GM12878 (cell line): ENCODE results near the gene GIMAP6. TPM values are rescaled to one million over a fixed set of nuclear protein-coding genes. Genes with fewer than 3 reads are reported as not detected.

Source experiments
- ATAC-seq: fragments of 200-7000 bp; cut with Tn5 transposase; 3 replicates; pipeline ENCODE4 v1.9.1; 2020; ENCODE audit warnings: mild to moderate bottlenecking, moderate library complexity
- BruUV-seq: library from RNA; stranded (reverse); fragments of 400-500 nt; replicated peaks from 2 replicates; lab custom pipeline; 2021; lab: Mats Ljungman, UMichigan
- CTCF ChIA-PET: fragments of 300-600 bp; sonication (Branson Sonifier 250); formaldehyde crosslinking; extraction: SDS; loops from one replicate; lab custom pipeline; 2021; ENCODE audit warnings: inconsistent platforms; lab: Yijun Ruan, JAX
- POLR2A ChIA-PET: fragments of 350-600 bp; formaldehyde crosslinking; extraction: SDS; loops from one replicate; lab custom pipeline; 2021; ENCODE audit warnings: inconsistent platforms; lab: Charles Lee
- RAD21 ChIA-PET: fragments of 300-600 bp; sonication (Branson Sonifier 250); formaldehyde crosslinking; loops from one replicate; lab custom pipeline; 2023; ENCODE audit warnings: antibody characterized with exemption; ENCODE audit not compliant: unreplicated experiment; lab: Charles Lee
- SMC1A ChIA-PET: fragments of 300-600 bp; sonication (Branson Sonifier 250); formaldehyde crosslinking; loops from one replicate; lab custom pipeline; 2023; ENCODE audit not compliant: unreplicated experiment, uncharacterized antibody; lab: Charles Lee
- DNase-seq: peaks from one replicate; pipeline ENCODE4 v3.0.0-alpha.2; 2011; ENCODE audit warnings: low read depth, low spot score
- FAIRE-seq: peaks from 3 replicates; lab custom pipeline; 2011; peaks lifted over from hg19 to GRCh38; lab: Jason Lieb, UNC
- H2AFZ ChIP-seq: 2 replicates; pipeline ENCODE4 v1.6.0; 2011; ENCODE audit warnings: low read depth, low read length, control low read depth; ENCODE audit not compliant: control insufficient read depth
- H3K27ac ChIP-seq: 2 replicates; pipeline ENCODE4 v1.5.1; 2011; ENCODE audit warnings: control low read depth; ENCODE audit not compliant: control insufficient read depth, insufficient read depth
- H3K27me3 ChIP-seq, 2 experiments: replicated peaks in 1 of 2; 2 replicates each; pipeline versions ENCODE4 v1.6.0 to v1.6.1; 2011; ENCODE audit warnings: low read length in 1 of 2; ENCODE audit not compliant: control insufficient read depth in 2 of 2, insufficient read depth in 2 of 2
- H3K36me3 ChIP-seq, 2 experiments: 2 replicates each; pipeline ENCODE4 v1.5.1; 2011; ENCODE audit warnings: low read length in 1 of 2; ENCODE audit not compliant: control insufficient read depth in 2 of 2, insufficient read depth in 2 of 2
- H3K4me1 ChIP-seq: 2 replicates; pipeline ENCODE4 v1.6.1; 2011; ENCODE audit warnings: mild to moderate bottlenecking, low read length, moderate library complexity, mixed read lengths; ENCODE audit not compliant: control insufficient read depth, insufficient read depth
- H3K4me2 ChIP-seq: 2 replicates; pipeline ENCODE4 v1.6.0; 2011; ENCODE audit warnings: control low read depth; ENCODE audit not compliant: control insufficient read depth, insufficient read depth
- H3K4me3 ChIP-seq: fragments of 200-600 bp; sonication (generic); 2 replicates; pipeline ENCODE4 v1.5.1; 2016
- H3K79me2 ChIP-seq: 2 replicates; pipeline ENCODE4 v1.6.0; 2011; ENCODE audit warnings: low read length; ENCODE audit not compliant: control insufficient read depth, insufficient read depth
- H3K9ac ChIP-seq: 2 replicates; pipeline ENCODE4 v1.8.0; 2011; ENCODE audit warnings: low read length, control low read depth, mixed read lengths; ENCODE audit not compliant: control insufficient read depth, insufficient read depth
- H3K9me3 ChIP-seq: replicated peaks from 3 replicates; pipeline ENCODE4 v1.5.1; 2011; ENCODE audit warnings: mild to moderate bottlenecking, low read length; ENCODE audit not compliant: control insufficient read depth, insufficient read depth
- H4K20me1 ChIP-seq: 2 replicates; pipeline ENCODE4 v1.6.0; 2011; ENCODE audit not compliant: control insufficient read depth, insufficient read depth
- ASH2L ChIP-seq: fragments of 300-600, 200-600 bp; sonication (generic); IDR thresholded peaks from 2 replicates; pipeline ENCODE4 v1.6.1; 2017; ENCODE audit warnings: low read depth, mild to moderate bottlenecking, borderline replicate concordance
- EED ChIP-seq: sonication (generic); IDR thresholded peaks from 2 replicates; pipeline ENCODE4 v1.6.1; 2016; ENCODE audit warnings: antibody characterized with exemption, low read depth
- IKZF1 ChIP-seq: fragments of 450-650 bp; conservative IDR thresholded peaks from 2 replicates; pipeline ENCODE4 v1.6.1; 2017; ENCODE audit warnings: antibody characterized with exemption, mild to moderate bottlenecking
- NR2C2 ChIP-seq: IDR thresholded peaks from 2 replicates; pipeline ENCODE4 v1.6.1; 2011; ENCODE audit warnings: borderline replicate concordance, low read depth; ENCODE audit not compliant: control insufficient read depth, insufficient read length
- RFX5 ChIP-seq: IDR thresholded peaks from 2 replicates; pipeline ENCODE4 v1.6.1; 2011; ENCODE audit warnings: low read depth, low read length, improper control_type of control experiment
- SREBF1 ChIP-seq: IDR thresholded peaks from 2 replicates; pipeline ENCODE4 v1.6.1; 2012; ENCODE audit warnings: mild to moderate bottlenecking, low read length
- SRF ChIP-seq, 2 experiments: IDR thresholded peaks; 2 replicates each; pipeline ENCODE4 v1.6.1; 2011; ENCODE audit warnings: low read depth in 2 of 2, low read length in 2 of 2, mild to moderate bottlenecking in 1 of 2, moderate library complexity in 1 of 2
- TCF7 ChIP-seq: IDR thresholded peaks from 2 replicates; pipeline ENCODE4 v1.6.1; 2014; ENCODE audit warnings: antibody characterized with exemption, borderline replicate concordance
- ZNF24 ChIP-seq: fragments of 450-650 bp; IDR thresholded peaks from 2 replicates; pipeline ENCODE4 v1.6.1; 2017; ENCODE audit warnings: antibody characterized with exemption, mild to moderate bottlenecking
- ZSCAN29 ChIP-seq: fragments of 450-650 bp; IDR thresholded peaks from 2 replicates; pipeline ENCODE4 v1.6.1; 2017; ENCODE audit warnings: mild to moderate bottlenecking, moderate library complexity
- WGBS: methylation state at CpG from one replicate; pipeline ENCODE4 v1.1.6; 2016; ENCODE audit warnings: low lambda C conversion rate; ENCODE audit not compliant: insufficient replicate concordance, insufficient coverage; ENCODE audit errors: missing lambda C conversion rate; 5-methylcytosine and 5-hydroxymethylcytosine counted together
- in situ Hi-C: fragments of 300-500 bp; cut with MboI; formaldehyde crosslinking; loops from 9 replicates; pipeline ENCODE4 v1.14.3; 2018; ENCODE audit warnings: mixed read lengths
- intact Hi-C: fragments of 100-400 bp; cut with micrococcal nuclease; formaldehyde crosslinking; loops from one replicate; pipeline ENCODE4 v1.14.2; 2022; ENCODE audit not compliant: unreplicated experiment
- polyA plus RNA-seq, 11 experiments: library from polyadenylated mRNA; depleted of rRNA in 4 of 11; unstranded in 6 of 11; stranded (reverse) in 5 of 11; fragments of >200 nt; fragmentation: Nextera tagmentation in 4 of 11; fragmentation: Illumina TruSeq in 1 of 11; extraction: Ambion mirVana in 4 of 11; extraction: Trizol in 1 of 11; gene quantifications; 1 replicate in 1 of 11; 2 replicates in 10 of 11; pipeline versions ENCODE4 v1.2.1 to v1.2.3, GENCODE V29; 2011 to 2016; ENCODE audit warnings: inconsistent platforms in 2 of 11, missing spikeins in 2 of 11, low read depth in 1 of 11
- total RNA-seq, 4 experiments: library from RNA; depleted of rRNA in 3 of 4; stranded (reverse); fragments of >200 nt in 3 of 4; fragmentation: Illumina TruSeq in 1 of 4; extraction: Trizol in 1 of 4; gene quantifications; 2 replicates each; pipeline versions ENCODE4 v1.2.1 to v1.2.3, GENCODE V29; 2013 to 2021
- TF ChIP-seq, protein P1 (sequence below): fragments of 450-650 bp; formaldehyde crosslinking; IDR thresholded peaks from 2 replicates; pipeline ENCODE4 v1.5.0; 2022; ENCODE audit warnings: mild to moderate bottlenecking, missing genetic modification characterization
- TF ChIP-seq, protein P2 (sequence below): fragments of 450-650 bp; IDR thresholded peaks from 2 replicates; pipeline ENCODE4 v1.6.1; 2014; ENCODE audit warnings: mild to moderate bottlenecking
- TF ChIP-seq, protein P3 (sequence below): fragments of 450-650 bp; IDR thresholded peaks from 2 replicates; pipeline ENCODE4 v1.6.1; 2017; ENCODE audit warnings: antibody characterized with exemption, mild to moderate bottlenecking, moderate library complexity
- TF ChIP-seq, protein P4 (sequence below): fragments of 450-650 bp; IDR thresholded peaks from 2 replicates; pipeline ENCODE4 v1.6.1; 2016; ENCODE audit warnings: mild to moderate bottlenecking
- TF ChIP-seq, protein P5 (sequence below): fragments of 450-650 bp; IDR thresholded peaks from 2 replicates; pipeline ENCODE4 v1.6.1; 2017; ENCODE audit warnings: borderline replicate concordance

Gene GIMAP6
- total and polyA plus RNA-seq, 10 of the 15 experiments (the other 5 are each of a cell fraction or from before 2014, with no cell fraction given), result 6.2 to 49.2 (median 35.4) TPM

DNA sequence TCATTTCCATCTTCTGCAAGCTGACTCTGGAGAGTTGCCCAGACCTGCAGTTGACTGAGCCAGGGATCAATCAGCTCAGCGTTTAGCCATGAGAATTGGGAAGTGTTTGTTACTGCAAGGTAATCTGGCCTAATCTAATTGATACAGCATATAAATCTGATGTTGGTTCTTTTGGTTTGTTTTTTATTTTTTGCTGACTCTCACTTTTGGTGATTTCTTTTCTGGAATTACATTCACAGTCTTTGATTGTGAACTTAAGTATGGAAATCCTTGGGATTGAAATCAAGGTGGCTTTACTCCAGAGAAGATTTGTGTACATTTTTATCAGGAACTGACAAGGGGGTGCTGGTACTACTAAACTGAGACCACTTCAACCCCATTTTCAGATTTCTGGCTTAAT lies 1.7 kb upstream of the GIMAP6 start:
- CTCF ChIA-PET, result interaction anchor here (0.6 kb wide), 1 partner anchor 64 kb away, joined by 3 read pairs; no protein-coding TSS in a partner anchor
- POLR2A ChIA-PET, result interaction anchor here (0.7 kb wide), 1 partner anchor 51 kb away, joined by 3 read pairs; the partner anchor contains the start of gene GIMAP2
- peaks cover 41% of the 10 kb centered on the region for H3K79me2 ChIP-seq
- no peak overlapping the region for H2AFZ ChIP-seq
- no peak overlapping the region; the same call in 1 of the 2 replicates for H3K27ac ChIP-seq
- SMC1A ChIA-PET, result interaction anchor here (0.9 to 1.6 kb wide), 2 partner anchors 34 to 36 kb away, joined by 3 read pairs; no protein-coding TSS in a partner anchor
- RAD21 ChIA-PET, result no interaction called here
- H3K4me2 ChIP-seq, result no peak overlapping the region
- no peak for ATAC-seq
- H3K9ac ChIP-seq, result no peak overlapping the region
- WGBS, result 100% methylated on average over 1 of the region's 1 CpG
- FAIRE-seq, result no peak
- no TSS peak for BruUV-seq
- intact Hi-C loops, result loop anchor here (5.0 kb wide), 2 partner anchors 103 to 118 kb away; partner anchors contain the start of gene GIMAP5
- no peaks in the 10 kb centered on the region for H3K27me3 ChIP-seq
- peaks cover 0 to 7% of the 10 kb centered on the region in 2 experiments; a peak in 2 of 4 replicates for H3K36me3 ChIP-seq
- DNase-seq, result no peak
- in situ Hi-C loops, result no loop called here
- peaks cover 5% of the 10 kb centered on the region for H3K4me1 ChIP-seq
- peaks cover 6% of the 10 kb centered on the region; the same call in 2 of the 3 replicates for H3K9me3 ChIP-seq
- no peaks in the 10 kb centered on the region for H4K20me1 ChIP-seq
- H3K4me3 ChIP-seq, result no peak overlapping the region
- no peak for TF ChIP-seq ZSCAN29
- TF ChIP-seq, protein P1, sequence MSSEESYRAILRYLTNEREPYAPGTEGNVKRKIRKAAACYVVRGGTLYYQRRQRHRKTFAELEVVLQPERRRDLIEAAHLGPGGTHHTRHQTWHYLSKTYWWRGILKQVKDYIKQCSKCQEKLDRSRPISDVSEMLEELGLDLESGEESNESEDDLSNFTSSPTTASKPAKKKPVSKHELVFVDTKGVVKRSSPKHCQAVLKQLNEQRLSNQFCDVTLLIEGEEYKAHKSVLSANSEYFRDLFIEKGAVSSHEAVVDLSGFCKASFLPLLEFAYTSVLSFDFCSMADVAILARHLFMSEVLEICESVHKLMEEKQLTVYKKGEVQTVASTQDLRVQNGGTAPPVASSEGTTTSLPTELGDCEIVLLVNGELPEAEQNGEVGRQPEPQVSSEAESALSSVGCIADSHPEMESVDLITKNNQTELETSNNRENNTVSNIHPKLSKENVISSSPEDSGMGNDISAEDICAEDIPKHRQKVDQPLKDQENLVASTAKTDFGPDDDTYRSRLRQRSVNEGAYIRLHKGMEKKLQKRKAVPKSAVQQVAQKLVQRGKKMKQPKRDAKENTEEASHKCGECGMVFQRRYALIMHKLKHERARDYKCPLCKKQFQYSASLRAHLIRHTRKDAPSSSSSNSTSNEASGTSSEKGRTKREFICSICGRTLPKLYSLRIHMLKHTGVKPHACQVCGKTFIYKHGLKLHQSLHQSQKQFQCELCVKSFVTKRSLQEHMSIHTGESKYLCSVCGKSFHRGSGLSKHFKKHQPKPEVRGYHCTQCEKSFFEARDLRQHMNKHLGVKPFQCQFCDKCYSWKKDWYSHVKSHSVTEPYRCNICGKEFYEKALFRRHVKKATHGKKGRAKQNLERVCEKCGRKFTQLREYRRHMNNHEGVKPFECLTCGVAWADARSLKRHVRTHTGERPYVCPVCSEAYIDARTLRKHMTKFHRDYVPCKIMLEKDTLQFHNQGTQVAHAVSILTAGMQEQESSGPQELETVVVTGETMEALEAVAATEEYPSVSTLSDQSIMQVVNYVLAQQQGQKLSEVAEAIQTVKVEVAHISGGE (CRISPR knock-in tag), result no peak
- TF ChIP-seq, protein P2, sequence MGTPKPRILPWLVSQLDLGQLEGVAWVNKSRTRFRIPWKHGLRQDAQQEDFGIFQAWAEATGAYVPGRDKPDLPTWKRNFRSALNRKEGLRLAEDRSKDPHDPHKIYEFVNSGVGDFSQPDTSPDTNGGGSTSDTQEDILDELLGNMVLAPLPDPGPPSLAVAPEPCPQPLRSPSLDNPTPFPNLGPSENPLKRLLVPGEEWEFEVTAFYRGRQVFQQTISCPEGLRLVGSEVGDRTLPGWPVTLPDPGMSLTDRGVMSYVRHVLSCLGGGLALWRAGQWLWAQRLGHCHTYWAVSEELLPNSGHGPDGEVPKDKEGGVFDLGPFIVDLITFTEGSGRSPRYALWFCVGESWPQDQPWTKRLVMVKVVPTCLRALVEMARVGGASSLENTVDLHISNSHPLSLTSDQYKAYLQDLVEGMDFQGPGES, result no peak
- TF ChIP-seq, protein P3, sequence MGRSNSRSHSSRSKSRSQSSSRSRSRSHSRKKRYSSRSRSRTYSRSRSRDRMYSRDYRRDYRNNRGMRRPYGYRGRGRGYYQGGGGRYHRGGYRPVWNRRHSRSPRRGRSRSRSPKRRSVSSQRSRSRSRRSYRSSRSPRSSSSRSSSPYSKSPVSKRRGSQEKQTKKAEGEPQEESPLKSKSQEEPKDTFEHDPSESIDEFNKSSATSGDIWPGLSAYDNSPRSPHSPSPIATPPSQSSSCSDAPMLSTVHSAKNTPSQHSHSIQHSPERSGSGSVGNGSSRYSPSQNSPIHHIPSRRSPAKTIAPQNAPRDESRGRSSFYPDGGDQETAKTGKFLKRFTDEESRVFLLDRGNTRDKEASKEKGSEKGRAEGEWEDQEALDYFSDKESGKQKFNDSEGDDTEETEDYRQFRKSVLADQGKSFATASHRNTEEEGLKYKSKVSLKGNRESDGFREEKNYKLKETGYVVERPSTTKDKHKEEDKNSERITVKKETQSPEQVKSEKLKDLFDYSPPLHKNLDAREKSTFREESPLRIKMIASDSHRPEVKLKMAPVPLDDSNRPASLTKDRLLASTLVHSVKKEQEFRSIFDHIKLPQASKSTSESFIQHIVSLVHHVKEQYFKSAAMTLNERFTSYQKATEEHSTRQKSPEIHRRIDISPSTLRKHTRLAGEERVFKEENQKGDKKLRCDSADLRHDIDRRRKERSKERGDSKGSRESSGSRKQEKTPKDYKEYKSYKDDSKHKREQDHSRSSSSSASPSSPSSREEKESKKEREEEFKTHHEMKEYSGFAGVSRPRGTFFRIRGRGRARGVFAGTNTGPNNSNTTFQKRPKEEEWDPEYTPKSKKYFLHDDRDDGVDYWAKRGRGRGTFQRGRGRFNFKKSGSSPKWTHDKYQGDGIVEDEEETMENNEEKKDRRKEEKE, result no peak
- no peak for TF ChIP-seq TCF7
- no peak for TF ChIP-seq IKZF1
- no peak for TF ChIP-seq NR2C2
- TF ChIP-seq, protein P4, sequence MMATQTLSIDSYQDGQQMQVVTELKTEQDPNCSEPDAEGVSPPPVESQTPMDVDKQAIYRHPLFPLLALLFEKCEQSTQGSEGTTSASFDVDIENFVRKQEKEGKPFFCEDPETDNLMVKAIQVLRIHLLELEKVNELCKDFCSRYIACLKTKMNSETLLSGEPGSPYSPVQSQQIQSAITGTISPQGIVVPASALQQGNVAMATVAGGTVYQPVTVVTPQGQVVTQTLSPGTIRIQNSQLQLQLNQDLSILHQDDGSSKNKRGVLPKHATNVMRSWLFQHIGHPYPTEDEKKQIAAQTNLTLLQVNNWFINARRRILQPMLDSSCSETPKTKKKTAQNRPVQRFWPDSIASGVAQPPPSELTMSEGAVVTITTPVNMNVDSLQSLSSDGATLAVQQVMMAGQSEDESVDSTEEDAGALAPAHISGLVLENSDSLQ, result no peak
- no peak for TF ChIP-seq RFX5
- TF ChIP-seq SREBF1, result no peak
- TF ChIP-seq ASH2L, result no peak
- no peak for TF ChIP-seq EED
- TF ChIP-seq SRF (IDR thresholded peaks at IDR 0.05; ENCODE audit: low read depth in 2 of 2, low read length in 2 of 2), result no peak
- no peak for TF ChIP-seq ZNF24
- TF ChIP-seq, protein P5, sequence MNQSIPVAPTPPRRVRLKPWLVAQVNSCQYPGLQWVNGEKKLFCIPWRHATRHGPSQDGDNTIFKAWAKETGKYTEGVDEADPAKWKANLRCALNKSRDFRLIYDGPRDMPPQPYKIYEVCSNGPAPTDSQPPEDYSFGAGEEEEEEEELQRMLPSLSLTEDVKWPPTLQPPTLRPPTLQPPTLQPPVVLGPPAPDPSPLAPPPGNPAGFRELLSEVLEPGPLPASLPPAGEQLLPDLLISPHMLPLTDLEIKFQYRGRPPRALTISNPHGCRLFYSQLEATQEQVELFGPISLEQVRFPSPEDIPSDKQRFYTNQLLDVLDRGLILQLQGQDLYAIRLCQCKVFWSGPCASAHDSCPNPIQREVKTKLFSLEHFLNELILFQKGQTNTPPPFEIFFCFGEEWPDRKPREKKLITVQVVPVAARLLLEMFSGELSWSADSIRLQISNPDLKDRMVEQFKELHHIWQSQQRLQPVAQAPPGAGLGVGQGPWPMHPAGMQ, result no peak
